Effector memory CD8-positive, alpha-beta T cell (primary cell): ENCODE measurements around the gene AGRN.
"Not testable (repeated sequence)": the region's sequence is repeated elsewhere in the genome, so short reads cannot be mapped to it uniquely, and the experiment has no call there.

ENCODE experiments used
- ATAC-seq: fragments of 150-1000 bp; cut with Tn5 transposase; replicated peaks from 2 replicates; pipeline ENCODE4 v1.10.0; 2021; ENCODE audit warnings: mild to moderate bottlenecking, moderate library complexity
- DNase-seq, 3 experiments: peaks; one replicate each; pipeline ENCODE4 v3.0.0; 2021
- H3K27ac Mint-ChIP-seq, 2 donors: one replicate each; pipeline ENCODE4 v1.8.0; 2022; ENCODE audit warnings: mild to moderate bottlenecking in 2 of 2, mixed read lengths in 2 of 2, moderate library complexity in 2 of 2
- H3K27me3 Mint-ChIP-seq, 2 donors: one replicate each; pipeline ENCODE4 v1.8.0; 2022; ENCODE audit warnings: mixed read lengths in 2 of 2
- H3K36me3 Mint-ChIP-seq: one replicate; pipeline ENCODE4 v1.8.0; 2022; ENCODE audit warnings: mild to moderate bottlenecking, moderate library complexity, mixed read lengths; ENCODE audit not compliant: insufficient read depth
- H3K4me1 Mint-ChIP-seq, 2 donors: one replicate each; pipeline ENCODE4 v1.8.0; 2022; ENCODE audit warnings: low read depth in 2 of 2, mixed read lengths in 2 of 2
- H3K4me3 Mint-ChIP-seq, 2 donors: one replicate each; pipeline ENCODE4 v1.8.0; 2022; ENCODE audit warnings: mild to moderate bottlenecking in 2 of 2, mixed read lengths in 2 of 2, moderate library complexity in 2 of 2
- H3K9me3 Mint-ChIP-seq, 2 donors: one replicate each; pipeline ENCODE4 v1.8.0; 2022; ENCODE audit warnings: mixed read lengths in 2 of 2

AGRN gene

GRCh38 chr1:991275-991674 is 28.6 kb upstream of the AGRN start:
- not testable (repeated sequence) for DNase-seq, H3K9me3 Mint-ChIP-seq, H3K27ac Mint-ChIP-seq, H3K4me3 Mint-ChIP-seq, ATAC-seq, H3K36me3 Mint-ChIP-seq, H3K4me1 Mint-ChIP-seq
- peaks cover 67 to 78% of the 10 kb centered on the region in 2 donors for H3K27me3 Mint-ChIP-seq

- peaks cover 8% of the 10 kb centered on the region for H3K36me3 Mint-ChIP-seq
- H3K27me3 Mint-ChIP-seq = peaks cover 67 to 79% of the 10 kb centered on the region in 2 donors
- peaks cover 4 to 6% of the 10 kb centered on the region in 2 donors for H3K4me1 Mint-ChIP-seq
- H3K9me3 Mint-ChIP-seq = peaks cover 0 to 2% of the 10 kb centered on the region in 2 donors
- H3K4me3 Mint-ChIP-seq = no peak overlapping the region
- DNase-seq (no peak), ATAC-seq (no peak)
- no peak overlapping the region for H3K27ac Mint-ChIP-seq
Measured at GRCh38 chr1:991895-992294, 28.0 kb upstream of the AGRN start.

- peaks cover 0 to 2% of the 10 kb centered on the region in 2 donors for H3K9me3 Mint-ChIP-seq
- no peak overlapping the region for H3K4me3 Mint-ChIP-seq
- ATAC-seq (no peak), DNase-seq (no peak)
- H3K27ac Mint-ChIP-seq = no peak overlapping the region
- H3K27me3 Mint-ChIP-seq = peaks cover 71 to 84% of the 10 kb centered on the region in 2 donors
- H3K4me1 Mint-ChIP-seq = peaks cover 4 to 8% of the 10 kb centered on the region in 2 donors
- peaks cover 12% of the 10 kb centered on the region for H3K36me3 Mint-ChIP-seq
Measured at GRCh38 chr1:992362-992761, 27.6 kb upstream of the AGRN start.

GRCh38 chr1:993379-993995 is 26.4 kb upstream of the AGRN start:
- H3K27ac Mint-ChIP-seq = no peak overlapping the region
- H3K9me3 Mint-ChIP-seq = peaks cover 0 to 2% of the 10 kb centered on the region in 2 donors
- ATAC-seq (no peak), DNase-seq (no peak)
- peaks cover 4 to 8% of the 10 kb centered on the region in 2 donors for H3K4me1 Mint-ChIP-seq
- H3K36me3 Mint-ChIP-seq = peaks cover 19% of the 10 kb centered on the region
- no peak overlapping the region for H3K4me3 Mint-ChIP-seq
- H3K27me3 Mint-ChIP-seq = peaks cover 64 to 85% of the 10 kb centered on the region in 2 donors

GRCh38 chr1:994546-994945 is 25.4 kb upstream of the AGRN start:
- Mint-ChIP-seq H3K27me3 (peaks cover 54 to 74% of the 10 kb centered on the region in 2 donors), H3K36me3 (peaks cover 20% of the 10 kb centered on the region)
- not testable (repeated sequence) for DNase-seq, H3K9me3 Mint-ChIP-seq, H3K4me3 Mint-ChIP-seq, ATAC-seq, H3K27ac Mint-ChIP-seq, H3K4me1 Mint-ChIP-seq

- H3K4me3 Mint-ChIP-seq = peak overlapping the region; percentile 45 to 49
- H3K4me1 Mint-ChIP-seq = peaks cover 7 to 11% of the 10 kb centered on the region in 2 donors
- peaks cover 27% of the 10 kb centered on the region for H3K36me3 Mint-ChIP-seq
- H3K9me3 Mint-ChIP-seq = peaks cover 0 to 2% of the 10 kb centered on the region in 2 donors
- ATAC-seq = peak; percentile 23
- no peak overlapping the region for H3K27ac Mint-ChIP-seq
- H3K27me3 Mint-ChIP-seq = peaks cover 49 to 71% of the 10 kb centered on the region in 2 donors
- DNase-seq = no peak
Measured at GRCh38 chr1:995665-996633, 24.0 kb upstream of the AGRN start.

GRCh38 chr1:996851-997712 is 22.8 kb upstream of the AGRN start:
- DNase-seq = no peak
- no peaks in the 10 kb centered on the region for H3K9me3 Mint-ChIP-seq
- H3K4me1 Mint-ChIP-seq = peaks cover 9 to 10% of the 10 kb centered on the region in 2 donors
- peaks cover 30% of the 10 kb centered on the region for H3K36me3 Mint-ChIP-seq
- no peak for ATAC-seq
- H3K4me3 Mint-ChIP-seq = peak overlapping the region; percentile 8 to 53
- H3K27me3 Mint-ChIP-seq = peaks cover 39 to 66% of the 10 kb centered on the region in 2 donors
- H3K27ac Mint-ChIP-seq = no peak overlapping the region

- DNase-seq (no peak), ATAC-seq (no peak)
- peak overlapping the region; percentile 8 to 53 for H3K4me3 Mint-ChIP-seq
- no peaks in the 10 kb centered on the region for H3K9me3 Mint-ChIP-seq
- H3K27ac Mint-ChIP-seq = no peak overlapping the region
- H3K4me1 Mint-ChIP-seq = peaks cover 9 to 10% of the 10 kb centered on the region in 2 donors
- H3K36me3 Mint-ChIP-seq = peaks cover 30% of the 10 kb centered on the region
- peaks cover 33 to 66% of the 10 kb centered on the region in 2 donors for H3K27me3 Mint-ChIP-seq
Measured at GRCh38 chr1:997713-997992, 22.3 kb upstream of the AGRN start.

GRCh38 chr1:997993-998744 is 21.8 kb upstream of the AGRN start:
- H3K4me1 Mint-ChIP-seq = peaks cover 9 to 10% of the 10 kb centered on the region in 2 donors
- peak overlapping the region; percentile 22 to 36 for H3K4me3 Mint-ChIP-seq

GRCh38 chr1:998745-998994 is 21.2 kb upstream of the AGRN start:
- no peaks in the 10 kb centered on the region for H3K9me3 Mint-ChIP-seq
- H3K36me3 Mint-ChIP-seq = peaks cover 30% of the 10 kb centered on the region
- ATAC-seq (no peak), DNase-seq (no peak)
- H3K27me3 Mint-ChIP-seq = peaks cover 37 to 66% of the 10 kb centered on the region in 2 donors
- peaks cover 9 to 10% of the 10 kb centered on the region in 2 donors for H3K4me1 Mint-ChIP-seq
- peak overlapping the region; percentile 22 to 36 for H3K4me3 Mint-ChIP-seq
- H3K27ac Mint-ChIP-seq = no peak overlapping the region

More at GRCh38 chr1:997993-998744, 21.8 kb upstream of the AGRN start:
- Mint-ChIP-seq H3K27me3 (peaks cover 33 to 66% of the 10 kb centered on the region in 2 donors), H3K9me3 (no peaks in the 10 kb centered on the region), H3K36me3 (peaks cover 30% of the 10 kb centered on the region), H3K27ac (no peak overlapping the region)
- DNase-seq = no peak
- ATAC-seq = no peak

- ATAC-seq (peak; percentile 26), DNase-seq (peak in 1 of 3 experiments; percentile 40)
- Mint-ChIP-seq H3K27me3 (peaks cover 38 to 68% of the 10 kb centered on the region in 2 donors), H3K4me1 (peaks cover 9 to 10% of the 10 kb centered on the region in 2 donors), H3K36me3 (peaks cover 30% of the 10 kb centered on the region), H3K4me3 (peak overlapping the region; percentile 27 to 31), H3K9me3 (no peaks in the 10 kb centered on the region), H3K27ac (no peak overlapping the region)
Measured at GRCh38 chr1:998995-999724, 20.8 kb upstream of the AGRN start.

GRCh38 chr1:999725-1000356 is 20.1 kb upstream of the AGRN start, which contains the start of gene HES4:
HES4 (minus strand) TSS chr1:1000097; CDS start chr1:999973, 124 bp downstream.
- Mint-ChIP-seq H3K27ac (peak within 1 kb of the TSS; percentile 71 to 77), H3K4me1 (peaks cover 11 to 13% of the 10 kb centered on the region in 2 donors), H3K27me3 (peaks cover 41 to 69% of the 10 kb centered on the region in 2 donors), H3K4me3 (peak within 1 kb of the TSS; percentile 75 to 77), H3K36me3 (peaks cover 32% of the 10 kb centered on the region), H3K9me3 (no peaks in the 10 kb centered on the region)
- DNase-seq = peak; percentile 44 to 51 (median 51)
- peak; percentile 51 for ATAC-seq
